ENCODE measurements around the gene TGFBR3L.

GRCh38 chr19:7899751-7900378 lies 14.8 kb upstream of the TGFBR3L start:
- TF ChIP-seq POLR2A (IDR thresholded peaks at IDR 0.05; ENCODE audit: low read depth, low read length) (no peak), POLR2AphosphoS5 (IDR thresholded peaks at IDR 0.05; ENCODE audit: low read depth, low read length) (no peak), TAF1 (IDR thresholded peaks at IDR 0.05; ENCODE audit: low read depth, low read length) (no peak)

Data from GM12891 (cell line).